Stimulated activated CD8-positive, alpha-beta memory T cell treated with anti-CD3 and anti-CD28 coated beads, Interleukin-2, amount 100 ng/mL, for 48 hours (primary cell): Measurements from ENCODE around the gene SIPA1L3.

Experiments
- DNase-seq, 2 donors: peaks; one replicate each; pipeline ENCODE4 v3.0.0-alpha.2; 2020; ENCODE audit warnings: low read depth in 2 of 2

The SIPA1L3 gene

DNA sequence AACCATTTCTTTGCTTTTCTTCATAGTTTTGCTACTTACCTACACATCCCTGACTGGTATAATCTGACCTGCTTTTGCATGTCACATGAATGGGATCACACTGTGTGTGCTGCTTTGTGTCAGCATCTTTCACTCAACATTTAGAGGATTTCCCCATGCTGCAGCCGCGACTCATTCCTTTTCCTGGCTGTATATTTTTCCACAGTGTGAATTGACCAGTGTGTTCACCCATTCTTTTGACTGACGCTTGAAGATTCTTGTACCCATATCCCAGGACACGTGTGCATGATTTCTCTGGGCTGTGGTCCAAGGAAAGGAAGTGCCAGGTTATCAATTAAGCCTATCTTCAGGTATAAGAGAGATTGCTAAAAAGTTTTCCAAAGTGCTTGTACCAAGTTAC lies 198.6 kb downstream of the SIPA1L3 start:
- no peak for DNase-seq

GRCh38 chr19:38107129-38107528 lies 200.1 kb downstream of the SIPA1L3 start:
- DNase-seq, result no peak

DNA sequence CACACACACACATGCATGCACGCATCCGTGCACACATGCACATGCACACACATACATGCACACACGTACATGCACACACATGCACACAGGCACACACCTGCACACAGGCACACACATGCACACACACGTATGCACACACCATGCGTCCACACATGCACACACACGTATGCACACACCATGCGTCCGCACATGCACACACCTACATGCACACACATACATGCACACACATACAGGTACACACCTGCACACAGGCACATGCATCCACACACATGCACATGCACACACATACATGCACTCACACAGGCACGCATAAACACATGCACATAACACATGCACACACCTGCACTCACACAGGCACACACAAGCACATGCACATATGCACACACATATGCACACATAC lies 204.9 kb downstream of the SIPA1L3 start:
- DNase-seq, result no peak

- no peak for DNase-seq
Measured at GRCh38 chr19:38114651-38115050, 207.6 kb downstream of the SIPA1L3 start.

DNA sequence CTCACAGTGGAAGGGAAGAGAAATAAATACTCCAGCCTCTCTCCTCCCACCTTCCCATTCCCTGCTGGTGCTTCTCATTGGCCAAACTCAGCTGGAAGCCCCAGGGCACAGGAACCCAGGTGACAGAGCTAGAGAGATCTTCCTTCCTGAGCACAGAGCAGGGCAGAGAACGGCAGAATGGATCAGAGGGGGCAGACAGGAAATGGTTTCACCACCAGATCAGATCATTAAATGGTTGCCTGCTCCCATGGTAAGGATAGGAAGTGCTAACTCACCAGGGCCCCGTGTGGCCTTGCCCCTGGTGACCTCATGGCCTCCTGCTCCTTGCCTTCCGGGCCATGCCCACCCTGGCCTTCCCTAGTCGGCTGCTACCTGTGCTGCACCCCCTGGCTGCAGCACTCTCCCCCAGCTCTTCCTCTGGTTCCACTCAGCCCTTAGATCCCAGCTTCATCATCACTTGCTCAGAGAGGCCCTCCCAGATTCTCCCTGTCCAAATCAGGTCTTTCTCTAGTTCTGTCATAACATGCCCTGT lies 208.3 kb downstream of the SIPA1L3 start:
- no peak for DNase-seq

DNA sequence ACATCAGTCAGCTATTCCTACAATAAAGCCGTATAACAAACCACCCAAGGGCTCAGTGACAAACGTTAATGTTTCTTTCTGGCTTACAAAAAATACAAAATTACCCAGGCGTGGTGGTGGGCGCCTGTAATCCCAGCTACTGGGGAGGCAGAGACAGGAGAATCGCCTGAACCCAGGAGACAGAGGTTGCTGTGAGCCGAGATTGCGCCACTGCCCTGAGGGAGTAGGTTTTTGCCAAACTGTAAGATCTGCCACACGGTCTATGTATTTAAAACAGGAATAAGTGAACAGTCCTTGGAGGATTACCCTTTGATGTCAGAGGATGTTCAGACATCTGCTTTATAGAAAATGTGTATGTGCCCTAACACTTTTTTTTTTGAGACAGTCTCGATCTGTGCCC lies 211.2 kb downstream of the SIPA1L3 start:
- no peak for DNase-seq

DNA sequence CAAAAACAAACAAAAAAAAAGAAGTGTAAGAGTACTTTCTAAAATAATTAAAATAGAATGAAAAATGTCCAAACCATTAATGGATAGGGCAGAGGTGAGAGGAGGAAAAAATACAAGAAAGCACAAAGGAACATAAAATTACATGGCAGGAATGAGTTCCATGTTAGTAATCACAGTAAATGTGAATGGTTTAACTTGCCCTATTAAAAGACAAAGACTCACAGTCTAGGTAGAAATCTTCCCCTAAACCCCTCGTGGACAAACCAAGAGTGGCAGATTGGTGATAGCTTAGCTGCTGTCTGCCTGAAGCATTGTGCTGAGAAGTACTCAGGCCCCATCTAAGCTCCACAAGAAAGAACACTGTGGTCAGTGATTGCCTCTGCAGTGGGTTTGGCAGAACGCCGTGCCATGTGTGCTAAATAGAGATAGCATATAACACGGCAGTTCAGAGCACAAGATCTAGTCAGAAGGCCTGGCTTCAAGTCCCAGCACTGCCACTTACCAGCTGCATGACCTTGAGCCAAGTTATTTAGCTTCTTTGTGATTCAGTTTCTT lies 213.5 kb downstream of the SIPA1L3 start:
- DNase-seq, result no peak

GRCh38 chr19:38122402-38123093 lies 215.5 kb downstream of the SIPA1L3 start:
- DNase-seq, result no peak

GRCh38 chr19:38125238-38125637 lies 218.2 kb downstream of the SIPA1L3 start:
- DNase-seq, result no peak

DNA sequence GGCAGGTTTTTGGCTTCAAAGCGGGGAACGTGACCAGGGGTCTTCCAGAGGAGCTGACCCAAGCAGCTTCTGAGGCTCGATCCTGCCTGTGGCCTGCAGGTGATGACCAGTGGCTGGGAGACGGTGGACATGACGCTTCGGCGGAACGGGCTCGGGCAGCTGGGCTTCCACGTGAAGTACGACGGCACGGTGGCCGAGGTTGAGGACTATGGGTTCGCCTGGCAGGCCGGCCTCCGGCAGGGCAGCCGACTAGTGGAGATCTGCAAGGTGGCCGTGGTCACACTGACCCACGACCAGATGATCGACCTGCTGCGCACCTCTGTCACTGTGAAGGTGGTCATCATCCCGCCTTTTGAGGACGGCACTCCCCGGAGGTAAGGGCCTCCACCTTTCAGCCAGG lies 223.4 kb downstream of the SIPA1L3 start:
- no peak for DNase-seq

GRCh38 chr19:38132781-38133180 lies 225.8 kb downstream of the SIPA1L3 start:
- no peak for DNase-seq

- no peak for DNase-seq
Measured at GRCh38 chr19:38133319-38133718, 226.3 kb downstream of the SIPA1L3 start.

GRCh38 chr19:38134540-38135149 lies 227.6 kb downstream of the SIPA1L3 start:
- DNase-seq, result peak; percentile 4 to 10

GRCh38 chr19:38135150-38135998 lies 228.4 kb downstream of the SIPA1L3 start:
- no peak for DNase-seq

DNA sequence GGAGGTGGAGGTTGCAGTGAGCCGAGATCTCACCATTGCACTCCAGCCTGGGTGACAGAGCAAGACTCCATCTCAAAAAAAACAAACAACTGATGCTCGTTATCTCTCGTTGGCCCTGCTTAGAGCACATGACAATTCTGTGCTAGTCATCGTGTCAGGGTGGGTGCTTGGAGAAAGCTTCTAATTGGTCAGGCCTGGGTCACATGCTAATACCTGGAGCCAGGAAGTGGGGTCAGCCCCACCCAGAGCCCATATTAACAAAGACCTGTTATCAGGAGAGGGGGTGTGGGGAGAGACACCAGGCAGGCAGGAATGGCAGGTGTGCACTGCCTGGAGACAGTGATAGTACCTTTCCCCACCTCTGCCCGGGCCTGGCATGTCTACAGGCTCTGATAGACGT lies 232.1 kb downstream of the SIPA1L3 start:
- no peak for DNase-seq

- no peak for DNase-seq
Measured at GRCh38 chr19:38141108-38141507, 234.1 kb downstream of the SIPA1L3 start.

- peak; percentile 26 to 51 for DNase-seq
Measured at GRCh38 chr19:38142176-38143035, 235.4 kb downstream of the SIPA1L3 start.

DNA sequence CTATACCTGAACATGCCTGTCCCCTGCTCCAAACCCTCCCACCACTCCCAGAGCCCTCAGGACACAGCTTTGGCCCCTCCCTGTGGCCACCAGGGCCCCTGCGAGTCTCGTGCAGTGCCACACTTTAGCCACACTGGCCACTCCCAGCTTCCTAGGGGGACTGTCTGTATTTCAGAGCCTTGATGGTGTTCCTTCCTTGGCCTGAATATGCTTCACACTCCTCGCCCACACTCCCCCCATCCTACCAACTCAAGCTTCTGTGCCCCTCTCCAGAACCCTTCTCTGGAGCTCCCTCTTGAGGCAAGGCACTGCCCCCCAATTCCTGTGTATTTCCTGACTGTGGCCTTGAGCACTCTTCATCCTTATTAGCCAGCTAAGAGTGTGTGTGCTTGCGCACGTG lies 236.8 kb downstream of the SIPA1L3 start:
- DNase-seq, result no peak

DNA sequence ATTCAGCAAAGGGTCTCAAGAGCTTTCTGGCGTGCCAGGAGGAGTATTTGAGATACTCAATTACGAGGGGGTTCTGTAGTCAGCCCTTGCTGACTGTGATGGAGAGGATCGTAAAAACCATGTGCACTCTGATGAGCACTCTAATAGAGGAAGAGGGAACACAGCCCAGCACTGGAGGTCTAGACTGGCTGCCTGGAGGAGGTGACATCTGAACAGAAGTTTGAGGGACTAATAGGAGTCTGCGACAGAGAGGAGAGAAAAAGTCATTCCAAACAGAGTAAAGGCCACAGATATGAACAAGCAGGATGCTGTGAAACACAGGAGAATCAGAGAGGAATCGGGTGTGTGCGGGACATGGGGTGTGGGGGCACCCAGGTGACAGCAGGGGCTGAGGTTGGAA lies 237.7 kb downstream of the SIPA1L3 start:
- no peak for DNase-seq

DNA sequence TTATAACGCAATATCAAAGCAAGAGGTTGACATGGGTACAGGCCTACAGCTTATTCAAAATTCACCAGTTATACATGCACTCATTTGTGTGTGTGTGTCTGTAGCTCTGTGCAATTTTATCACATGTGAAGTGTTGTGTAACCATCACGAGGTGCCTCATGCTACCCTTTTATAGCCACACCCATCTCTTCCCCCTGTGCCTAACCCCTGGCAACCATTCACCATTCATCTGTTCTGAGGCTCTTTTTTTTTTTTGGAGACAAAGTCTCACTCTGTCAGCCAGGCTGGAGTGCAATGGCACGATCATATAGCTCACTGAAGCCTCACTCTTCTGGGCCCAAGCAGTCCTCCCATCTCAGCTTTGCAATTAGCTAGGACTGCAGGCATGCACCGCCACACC lies 238.6 kb downstream of the SIPA1L3 start:
- no peak for DNase-seq

DNA sequence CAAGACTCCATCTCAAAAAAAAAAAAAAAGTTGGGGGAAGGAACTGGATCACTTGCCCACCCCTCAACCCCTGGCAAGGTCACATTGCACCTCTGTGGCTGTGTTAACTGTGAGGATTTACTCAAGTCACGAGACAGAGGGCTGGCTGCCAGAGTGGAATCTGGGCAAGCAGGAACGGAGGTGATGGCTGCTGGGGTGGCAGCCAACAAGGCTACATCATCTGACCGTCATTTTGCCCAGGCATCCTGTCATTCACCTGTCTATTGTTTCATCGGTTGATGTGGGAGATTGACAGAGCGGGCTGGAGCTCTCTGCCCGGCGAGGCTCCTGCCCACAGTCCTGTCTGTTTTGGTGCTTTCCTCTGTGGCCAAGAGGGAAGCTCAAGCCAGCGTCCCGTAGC lies 241.3 kb downstream of the SIPA1L3 start:
- no peak for DNase-seq
